Liver (tissue), 9 donors: ENCODE results near the gene GNAT2. TPM values are rescaled to one million over a fixed set of nuclear protein-coding genes. Genes with fewer than 3 reads are reported as not detected.

Experiments used
- DNase-seq: peaks from one replicate; pipeline ENCODE4 v3.0.0-alpha.2; 2017; ENCODE audit warnings: low spot score
- H3K27ac ChIP-seq, 2 donors: one replicate each; pipeline ENCODE4 v1.7.0; 2013; ENCODE audit warnings: inconsistent platforms in 2 of 2, low read length in 2 of 2, control low read depth in 1 of 2, low read depth in 1 of 2, mild to moderate bottlenecking in 1 of 2
- H3K27me3 ChIP-seq, 4 donors: one replicate each; pipeline versions ENCODE4 v1.6.1 to v1.7.0; 2013; ENCODE audit warnings: low read length in 3 of 4, inconsistent platforms in 1 of 4, mild to moderate bottlenecking in 1 of 4, moderate library complexity in 1 of 4; ENCODE audit not compliant: control insufficient read depth in 4 of 4, insufficient read depth in 4 of 4
- H3K36me3 ChIP-seq, 4 donors: one replicate each; pipeline versions ENCODE4 v1.6.1 to v1.7.0; 2013; ENCODE audit warnings: low read length in 3 of 4, mild to moderate bottlenecking in 3 of 4, low read depth in 1 of 4, moderate library complexity in 1 of 4; ENCODE audit not compliant: control insufficient read depth in 4 of 4, insufficient read depth in 3 of 4
- H3K4me1 ChIP-seq, 4 donors: one replicate each; pipeline versions ENCODE4 v1.6.1 to v1.7.0; 2013; ENCODE audit warnings: low read length in 3 of 4, mild to moderate bottlenecking in 3 of 4, moderate library complexity in 1 of 4; ENCODE audit not compliant: control insufficient read depth in 4 of 4, insufficient read depth in 4 of 4
- H3K4me3 ChIP-seq, 3 donors: one replicate each; pipeline versions ENCODE4 v1.6.1 to v1.7.0; 2013; ENCODE audit warnings: low read length in 3 of 3, control low read depth in 1 of 3, low read depth in 1 of 3, mild to moderate bottlenecking in 1 of 3
- H3K9ac ChIP-seq, 2 donors: one replicate each; pipeline ENCODE4 v1.7.0; 2013; ENCODE audit warnings: low read length in 2 of 2, mild to moderate bottlenecking in 2 of 2, moderate library complexity in 2 of 2, control low read depth in 1 of 2, low read depth in 1 of 2
- H3K9me3 ChIP-seq, 4 donors: one replicate each; pipeline versions ENCODE4 v1.6.1 to v1.7.0; 2013; ENCODE audit warnings: low read length in 3 of 4; ENCODE audit not compliant: control insufficient read depth in 4 of 4
- CTCF ChIP-seq: fragments of 150-350 bp; IDR thresholded peaks from 2 replicates; pipeline ENCODE4 v1.5.1; 2017; ENCODE audit warnings: improper control_type of control experiment, low read depth, low read length; ENCODE audit not compliant: missing input control
- EGR1 ChIP-seq, 2 donors: IDR thresholded peaks; 2 replicates each; pipeline ENCODE4 v1.6.1; 2016 to 2018; ENCODE audit warnings: antibody characterized with exemption in 2 of 2, low read depth in 2 of 2
- FOXA1 ChIP-seq: IDR thresholded peaks from 2 replicates; pipeline ENCODE4 v1.6.1; 2016; ENCODE audit warnings: antibody characterized with exemption
- FOXA2 ChIP-seq: IDR thresholded peaks from 2 replicates; pipeline ENCODE4 v1.6.1; 2016; ENCODE audit warnings: antibody characterized with exemption
- GABPA ChIP-seq, 2 donors: IDR thresholded peaks in 1 of 2; conservative IDR thresholded peaks in 1 of 2; 2 replicates each; pipeline ENCODE4 v1.6.1; 2016; ENCODE audit warnings: antibody characterized with exemption in 2 of 2, mild to moderate bottlenecking in 1 of 2, moderate library complexity in 1 of 2
- JUND ChIP-seq, 2 donors: IDR thresholded peaks; 2 replicates each; pipeline ENCODE4 v1.6.1; 2016; ENCODE audit warnings: antibody characterized with exemption in 2 of 2
- NR2F2 ChIP-seq: IDR thresholded peaks from 2 replicates; pipeline ENCODE4 v1.6.1; 2016; ENCODE audit warnings: antibody characterized with exemption
- RAD21 ChIP-seq, 2 donors: IDR thresholded peaks; 2 replicates each; pipeline ENCODE4 v1.6.1; 2016; ENCODE audit warnings: antibody characterized with exemption in 2 of 2, mild to moderate bottlenecking in 2 of 2
- SP1 ChIP-seq: IDR thresholded peaks from 2 replicates; pipeline ENCODE4 v1.6.1; 2018; ENCODE audit warnings: antibody characterized with exemption, mild to moderate bottlenecking
- TAF1 ChIP-seq: conservative IDR thresholded peaks from 2 replicates; pipeline ENCODE4 v1.6.1; 2016; ENCODE audit warnings: antibody characterized with exemption, mild to moderate bottlenecking
- ZBTB33 ChIP-seq: IDR thresholded peaks from 2 replicates; pipeline ENCODE4 v1.6.1; 2016; ENCODE audit warnings: antibody characterized with exemption
- WGBS: extraction: QIAGEN DNeasy Blood & Tissue Kit; methylation state at CpG from one replicate; pipeline ENCODE4 v1.1.7; 2013; 5-methylcytosine and 5-hydroxymethylcytosine counted together
- polyA plus RNA-seq, 2 donors: library from polyadenylated mRNA; stranded (reverse) in 1 of 2; unstranded in 1 of 2; fragments of 200-250 nt in 1 of 2; fragments of >200 nt in 1 of 2; fragmentation: Nextera tagmentation in 1 of 2; extraction: Ambion mirVana in 1 of 2; gene quantifications; one replicate each; pipeline versions ENCODE4 v1.2.1 to v1.2.3, GENCODE V29; 2013 to 2015
- total RNA-seq, 2 donors: library from RNA; depleted of rRNA; stranded (reverse); fragments of >200 nt; gene quantifications; one replicate each; pipeline ENCODE4 v1.2.3, GENCODE V29; 2014
- donor health status: healthy.
- donor health status: healthy.
- donor health status: healthy.
- donor health status: healthy.
- donor health status: healthy.

The GNAT2 gene
- total and polyA plus RNA-seq, 4 donors = 0.09 to 0.17 (median 0.17) TPM; not detected in 1

DNA sequence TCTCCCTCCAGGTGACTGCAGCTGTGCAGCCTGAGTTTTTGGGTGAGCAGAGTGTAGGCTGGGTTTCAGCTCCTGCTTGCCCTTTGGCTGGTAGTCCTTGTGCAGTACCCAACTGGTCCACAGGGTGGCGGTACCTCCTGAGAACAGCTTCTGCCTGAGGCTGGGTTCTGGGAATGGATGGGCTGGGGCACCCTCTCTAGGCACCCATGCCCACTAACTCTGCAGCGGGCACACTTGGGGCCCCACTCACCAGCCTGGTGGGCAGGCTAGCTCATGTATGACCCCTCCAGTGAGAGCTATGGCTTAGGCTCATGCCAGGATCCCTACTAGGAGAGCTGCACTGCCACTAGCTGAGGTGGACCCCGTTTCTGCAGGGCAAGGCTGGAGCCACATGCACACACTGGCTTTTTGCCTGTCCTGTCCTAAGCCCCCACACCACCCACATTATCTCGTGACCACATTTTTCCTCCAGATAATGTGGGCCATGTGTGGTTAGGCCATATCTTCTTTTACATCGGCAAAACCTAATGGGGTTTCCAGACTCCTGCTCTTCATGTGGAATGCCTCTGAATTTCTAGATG is 21.0 kb upstream of the GNAT2 start:
- Histone ChIP-seq H3K27ac (no peak overlapping the region), H3K27me3 (no peaks in the 10 kb centered on the region), H3K9me3 (no peaks in the 10 kb centered on the region), H3K4me1 (peaks cover 5 to 9% (median 6%) of the 10 kb centered on the region in 4 donors), H3K4me3 (no peak overlapping the region), H3K36me3 (no peaks in the 10 kb centered on the region), H3K9ac (no peak overlapping the region)
- 46% methylated on average over 5 of the region's 5 CpGs for WGBS
- TF ChIP-seq JUND (IDR thresholded peaks at IDR 0.05) = no peak
- TF ChIP-seq CTCF = peak; percentile 95
- peak; percentile 77 to 95 for TF ChIP-seq RAD21 (IDR thresholded peaks at IDR 0.05)
- no peak for TF ChIP-seq SP1
- peak; percentile 94 for DNase-seq

- H3K4me1 ChIP-seq = peaks cover 5 to 9% (median 6%) of the 10 kb centered on the region in 4 donors
- no peak for DNase-seq
These were observed 20.4 kb upstream of the GNAT2 start for GRCh38 chr1:109639841-109640184.

More at GRCh38 chr1:109639841-109640184, 20.4 kb upstream of the GNAT2 start:
- H3K27me3 ChIP-seq = no peaks in the 10 kb centered on the region
- H3K9me3 ChIP-seq = no peaks in the 10 kb centered on the region
- no peaks in the 10 kb centered on the region for H3K36me3 ChIP-seq
- H3K9ac ChIP-seq = no peak overlapping the region
- H3K4me3 ChIP-seq = no peak overlapping the region
- WGBS = 51% methylated on average over 6 of the region's 6 CpGs
- no peak for TF ChIP-seq NR2F2
- TF ChIP-seq TAF1 = no peak
- no peak for TF ChIP-seq FOXA2
- no peak for TF ChIP-seq EGR1 (IDR thresholded peaks at IDR 0.05; ENCODE audit: low read depth in 2 of 2)
- no peak for TF ChIP-seq RAD21 (IDR thresholded peaks at IDR 0.05)
- no peak for TF ChIP-seq CTCF
- no peak for TF ChIP-seq ZBTB33
- TF ChIP-seq JUND (IDR thresholded peaks at IDR 0.05) = no peak
- TF ChIP-seq FOXA1 = no peak
- no peak for TF ChIP-seq GABPA (IDR thresholded peaks at IDR 0.05 in 1 of 2, conservative IDR thresholded peaks at IDR 0.05 in 1 of 2)
- no peak overlapping the region for H3K27ac ChIP-seq
